BE2C (cell line): ENCODE results near the gene SPG21.

Experiments used
- DNase-seq: peaks from one replicate; pipeline ENCODE4 v3.0.0-alpha.2; 2020
- H3K27me3 ChIP-seq: fragments of 250-450 bp; sonication (Bioruptor Pico); 2 replicates; pipeline ENCODE4 v1.5.1; 2020; ENCODE audit warnings: mild to moderate bottlenecking
- H3K36me3 ChIP-seq: fragments of 250-450 bp; sonication (Bioruptor Pico); 2 replicates; pipeline ENCODE4 v1.5.1; 2020; ENCODE audit warnings: mild to moderate bottlenecking
- H3K4me1 ChIP-seq: fragments of 250-450 bp; sonication (Bioruptor Pico); 2 replicates; pipeline ENCODE4 v1.5.1; 2020
- H3K4me3 ChIP-seq: 2 replicates; pipeline ENCODE4 v1.5.1; 2011; ENCODE audit warnings: low read depth, low read length
- H3K9me3 ChIP-seq: fragments of 250-450 bp; sonication (Bioruptor Pico); 2 replicates; pipeline ENCODE4 v1.5.1; 2020
- CTCF ChIP-seq: IDR thresholded peaks from 2 replicates; pipeline ENCODE4 v1.5.1; 2012; ENCODE audit warnings: mild to moderate bottlenecking, low read depth, low read length

Gene SPG21

GRCh38 chr15:64919721-64920120 lies 70.0 kb downstream of the SPG21 start:
- Histone ChIP-seq H3K9me3 (no peaks in the 10 kb centered on the region), H3K4me1 (peaks cover 3% of the 10 kb centered on the region; the same call in 1 of the 2 replicates), H3K36me3 (no peaks in the 10 kb centered on the region), H3K4me3 (no peak overlapping the region), H3K27me3 (no peaks in the 10 kb centered on the region)
- no peak for DNase-seq
- TF ChIP-seq CTCF = no peak

DNA sequence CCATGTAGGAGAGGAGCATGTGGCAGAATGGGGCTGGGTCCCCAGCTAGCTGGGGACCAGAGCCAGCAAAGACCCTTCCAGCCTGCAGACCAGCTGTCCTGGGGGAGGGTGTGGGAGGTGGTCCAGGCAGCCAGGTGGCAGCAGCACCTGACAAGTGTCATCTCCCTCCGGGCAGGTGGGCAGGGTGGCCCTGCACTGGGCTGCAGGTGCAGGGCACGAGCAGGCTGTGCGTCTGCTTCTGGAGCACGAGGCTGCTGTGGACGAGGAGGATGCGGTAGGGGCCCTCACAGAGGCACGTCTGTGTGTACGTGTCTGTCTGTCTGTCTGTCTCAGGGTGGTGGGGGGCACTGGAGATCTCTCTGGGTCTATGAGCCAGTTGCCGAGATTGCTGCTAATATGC lies 72.5 kb downstream of the SPG21 start:
- H3K36me3 ChIP-seq = no peaks in the 10 kb centered on the region
- no peaks in the 10 kb centered on the region for H3K27me3 ChIP-seq
- H3K9me3 ChIP-seq = no peaks in the 10 kb centered on the region
- H3K4me1 ChIP-seq = peaks cover 10% of the 10 kb centered on the region
- H3K4me3 ChIP-seq = no peak overlapping the region
- TF ChIP-seq CTCF = no peak
- no peak for DNase-seq

DNA sequence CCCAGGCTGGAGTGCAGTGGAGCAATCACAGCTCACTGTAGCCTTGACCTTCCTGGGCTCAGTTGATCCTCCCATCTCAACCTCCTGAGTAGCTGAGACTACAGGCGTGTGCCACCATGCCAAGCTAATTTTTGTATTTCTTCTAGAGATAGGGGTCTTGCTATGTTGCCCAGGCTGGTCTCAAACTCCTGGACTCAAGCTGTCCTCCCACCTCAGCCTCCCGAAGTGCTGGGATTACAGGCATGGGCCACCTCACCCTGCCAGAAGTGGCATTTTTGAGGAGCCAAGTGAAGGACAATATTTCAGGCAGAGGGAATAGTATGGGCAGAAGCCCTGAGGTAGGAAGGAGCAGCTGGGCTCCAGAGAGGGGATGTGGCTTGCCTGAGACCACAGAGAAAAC lies 73.3 kb downstream of the SPG21 start:
- TF ChIP-seq CTCF = no peak
- Histone ChIP-seq H3K27me3 (no peaks in the 10 kb centered on the region), H3K36me3 (no peaks in the 10 kb centered on the region), H3K4me3 (no peak overlapping the region), H3K9me3 (no peaks in the 10 kb centered on the region), H3K4me1 (peaks cover 12% of the 10 kb centered on the region)
- DNase-seq = no peak

- peaks cover 12% of the 10 kb centered on the region for H3K4me1 ChIP-seq
- TF ChIP-seq CTCF = no peak
- H3K4me3 ChIP-seq = no peak overlapping the region
- H3K36me3 ChIP-seq = no peaks in the 10 kb centered on the region
- H3K27me3 ChIP-seq = no peaks in the 10 kb centered on the region
- no peak for DNase-seq
- H3K9me3 ChIP-seq = no peaks in the 10 kb centered on the region
These were observed 74.0 kb downstream of the SPG21 start for GRCh38 chr15:64915518-64916227.
